HG02884 (cell line): ENCODE results near the gene ESPL1.
"Not testable (repeated sequence)": the region's sequence is repeated elsewhere in the genome, so short reads cannot be mapped to it uniquely, and the experiment has no call there.

Experiments
- ATAC-seq: cut with Tn5 transposase; IDR thresholded peaks from one replicate; pipeline ENCODE4 v1.9.1; 2021; ENCODE audit warnings: mild to moderate bottlenecking, moderate library complexity; ENCODE audit not compliant: unreplicated experiment

Gene ESPL1

GRCh38 chr12:53297106-53297505, 29.0 kb downstream of the ESPL1 start:
- not testable (repeated sequence) for ATAC-seq

- no peak for ATAC-seq
Measured at GRCh38 chr12:53298164-53298563, 30.1 kb downstream of the ESPL1 start.

DNA sequence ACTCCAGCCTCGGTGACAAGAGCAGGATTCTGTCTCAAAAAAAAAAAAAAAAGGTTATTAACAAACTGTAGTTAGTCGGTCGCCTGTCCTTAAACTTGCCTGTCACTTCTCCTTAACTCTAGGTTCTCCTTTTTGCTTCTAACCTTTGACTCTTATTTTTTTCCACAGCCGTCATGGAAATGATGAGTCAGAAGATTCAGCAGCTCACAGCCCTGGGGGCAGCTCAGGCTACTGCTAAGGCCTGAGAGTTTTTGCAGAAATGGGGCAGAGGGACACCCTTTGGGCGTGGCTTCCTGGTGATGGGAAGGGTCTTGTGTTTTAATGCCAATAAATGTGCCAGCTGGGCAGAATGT, 31.0 kb downstream of the ESPL1 start:
- no peak for ATAC-seq

GRCh38 chr12:53299454-53300180, 31.5 kb downstream of the ESPL1 start, which contains the start of gene MYG1:
Gene MYG1, plus strand, starts transcription at chr12:53299695. Its CDS starts 43 bp downstream, at chr12:53299738.
- peak; percentile 58 for ATAC-seq

DNA sequence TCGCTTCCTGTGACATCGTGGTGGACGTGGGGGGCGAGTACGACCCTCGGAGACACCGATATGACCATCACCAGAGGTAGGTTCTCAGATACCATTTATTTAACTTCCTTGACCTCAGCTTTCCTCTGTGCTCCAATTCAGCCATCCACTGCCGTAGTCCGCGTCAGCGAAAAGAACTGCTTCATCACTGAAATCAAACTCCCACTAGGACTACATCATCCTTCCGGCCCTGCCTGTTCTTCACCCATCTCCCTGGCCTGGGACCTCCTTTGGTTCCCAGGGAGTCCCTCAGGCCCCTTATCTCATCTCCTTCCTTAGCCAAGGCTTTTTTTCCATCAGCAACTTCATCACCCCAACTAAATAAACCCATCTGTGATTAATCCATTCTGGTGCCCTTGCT, 32.1 kb downstream of the ESPL1 start:
- ATAC-seq = no peak

- ATAC-seq = no peak
Measured at GRCh38 chr12:53302903-53303302, 34.8 kb downstream of the ESPL1 start.

DNA sequence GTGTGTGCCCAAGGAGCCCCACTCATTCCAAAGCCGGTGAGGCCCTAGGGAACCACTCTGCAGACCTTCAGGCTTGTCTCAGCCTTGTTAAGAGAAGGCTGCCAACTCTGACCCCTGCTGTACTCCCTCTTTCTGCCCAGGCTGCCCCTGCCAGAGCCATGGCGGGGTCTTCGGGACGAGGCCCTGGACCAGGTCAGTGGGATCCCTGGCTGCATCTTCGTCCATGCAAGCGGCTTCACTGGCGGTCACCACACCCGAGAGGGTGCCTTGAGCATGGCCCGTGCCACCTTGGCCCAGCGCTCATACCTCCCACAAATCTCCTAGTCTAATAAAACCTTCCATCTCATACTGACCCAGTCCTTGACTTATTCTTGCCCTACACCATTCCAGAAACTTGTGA, 38.7 kb downstream of the ESPL1 start:
- ATAC-seq = no peak

DNA sequence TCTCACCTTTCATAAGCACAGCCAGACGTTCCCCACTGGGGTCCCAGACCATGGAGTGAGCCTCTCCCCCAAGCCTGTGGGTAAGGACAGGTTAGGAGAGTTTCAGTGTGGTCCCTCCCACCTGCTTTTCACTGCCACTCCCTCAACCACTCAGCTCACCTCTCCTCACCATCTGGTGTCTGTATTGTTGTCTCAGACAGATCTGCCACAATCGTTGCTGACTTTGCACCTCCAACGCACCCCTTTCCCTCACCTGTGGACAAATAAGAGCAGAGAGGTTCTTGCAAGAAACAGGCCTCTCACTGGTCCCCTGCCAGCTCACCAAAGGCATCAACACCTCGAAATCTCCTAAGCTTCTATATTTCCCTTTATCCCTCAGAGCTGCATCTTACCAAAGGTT, 40.2 kb downstream of the ESPL1 start:
- ATAC-seq = no peak

GRCh38 chr12:53313996-53314395, 45.9 kb downstream of the ESPL1 start:
- no peak for ATAC-seq

DNA sequence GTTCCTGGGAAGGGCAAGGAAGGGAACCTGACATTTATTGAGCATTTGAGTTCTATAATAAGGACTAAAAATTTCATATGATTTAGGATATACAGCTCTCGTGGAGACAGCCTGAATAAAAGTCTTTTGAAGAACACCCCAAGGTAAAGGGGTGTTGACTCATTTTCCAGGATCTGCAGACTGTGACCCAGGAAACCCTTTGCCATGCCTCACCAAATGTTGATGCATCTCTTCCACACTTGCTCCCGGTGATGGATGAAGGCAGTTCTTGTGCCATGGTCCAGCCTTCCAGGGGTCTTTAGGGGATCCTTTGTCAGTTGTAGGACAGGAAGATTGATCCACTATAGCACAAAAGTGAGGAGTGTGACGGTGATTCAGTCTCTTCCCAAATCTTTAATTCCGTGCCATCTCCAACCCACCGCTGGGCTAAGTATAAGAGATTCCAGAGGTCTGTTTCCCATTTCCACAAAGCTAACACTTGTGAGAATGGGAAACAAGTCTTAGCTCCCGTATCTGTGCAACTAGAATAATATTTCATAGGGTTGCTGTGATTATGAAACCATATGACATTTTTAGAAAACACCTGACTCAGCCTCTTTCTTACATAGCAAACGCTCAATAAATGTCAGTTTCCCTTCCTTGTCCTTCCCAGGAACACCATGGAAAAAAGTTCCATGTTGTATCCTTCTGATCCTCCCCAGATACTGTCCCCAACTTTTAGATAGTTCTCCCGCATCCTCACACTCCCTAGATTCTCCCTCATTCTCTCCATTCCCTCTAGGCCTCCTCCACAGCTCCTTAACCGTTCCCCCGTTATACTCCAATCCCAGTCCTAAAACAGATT, 52.5 kb downstream of the ESPL1 start:
- ATAC-seq = no peak

- no peak for ATAC-seq
Measured at GRCh38 chr12:53324113-53324778, 56.1 kb downstream of the ESPL1 start.

GRCh38 chr12:53324779-53325510, 56.8 kb downstream of the ESPL1 start:
- ATAC-seq = peak; percentile 44

DNA sequence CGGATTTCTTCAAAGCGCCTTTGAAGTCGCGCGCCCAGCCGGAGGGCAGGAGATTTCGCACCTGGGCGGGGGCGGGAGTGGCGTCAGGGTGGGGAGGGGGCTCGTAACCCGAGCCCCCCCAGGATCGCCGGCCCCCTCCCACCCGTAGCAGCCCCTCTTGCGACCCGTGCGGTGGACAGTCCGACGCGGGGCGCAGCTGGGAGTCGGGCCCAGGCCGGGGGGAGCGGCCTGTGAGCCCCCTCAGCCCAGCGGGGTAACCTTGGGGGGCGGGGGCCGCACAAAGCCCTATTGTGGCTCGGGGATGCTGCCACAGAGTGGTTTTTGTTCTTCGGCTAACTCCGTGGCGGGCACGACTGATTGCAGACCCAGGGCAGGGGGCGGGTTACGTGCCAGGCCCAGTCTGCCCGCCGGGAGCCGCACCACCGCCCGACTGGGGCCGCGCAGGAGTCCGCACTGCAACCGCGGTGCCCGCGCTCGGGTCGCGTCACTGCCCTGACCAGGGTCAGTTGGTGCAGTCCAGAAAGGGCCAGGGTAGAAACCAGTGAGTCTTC, 57.5 kb downstream of the ESPL1 start:
- ATAC-seq = no peak

GRCh38 chr12:53326460-53327185, 58.5 kb downstream of the ESPL1 start:
- no peak for ATAC-seq

GRCh38 chr12:53327435-53328042, 59.4 kb downstream of the ESPL1 start:
- ATAC-seq = no peak

- ATAC-seq = no peak
Measured at GRCh38 chr12:53328043-53328435, 59.9 kb downstream of the ESPL1 start.

DNA sequence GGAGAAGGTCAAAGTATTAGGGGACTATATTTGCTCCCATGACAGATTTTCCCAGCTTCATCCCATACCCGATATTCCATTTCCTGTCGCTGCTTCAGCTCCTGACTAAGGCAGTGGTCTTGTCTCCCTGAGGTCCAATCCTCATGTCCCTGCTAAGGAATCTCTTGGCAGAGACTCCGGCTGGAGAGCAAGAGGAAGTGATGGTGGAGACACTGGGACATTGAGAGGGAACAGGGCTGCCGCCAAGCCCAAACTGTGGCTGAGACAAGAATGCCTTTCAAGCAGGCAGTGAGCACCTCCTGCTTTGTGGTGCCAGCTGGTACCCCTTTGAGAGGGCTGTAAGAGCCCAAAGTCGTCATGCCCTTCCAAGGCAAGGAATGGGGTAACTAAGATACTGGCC, 62.6 kb downstream of the ESPL1 start:
- ATAC-seq = no peak

DNA sequence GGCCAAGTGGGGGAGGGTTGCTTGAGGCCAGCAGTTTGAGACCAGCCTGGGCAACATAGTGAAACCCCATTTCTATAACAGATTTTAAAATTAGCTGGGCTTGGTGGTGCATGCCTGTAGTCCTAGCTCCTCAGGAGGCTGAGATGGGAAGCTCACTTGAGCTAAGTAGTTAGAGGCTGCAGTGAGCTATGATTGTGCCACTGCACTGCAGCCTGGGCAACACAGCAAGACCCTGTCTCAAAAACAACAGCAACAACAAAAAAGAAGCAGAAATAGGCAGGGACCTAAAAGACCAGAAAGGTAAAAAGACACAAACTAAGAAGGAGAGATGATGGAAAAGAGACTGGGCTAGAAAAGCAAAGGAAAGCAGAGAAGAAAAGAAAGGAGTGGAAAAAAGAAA, 64.2 kb downstream of the ESPL1 start:
- not testable (repeated sequence) for ATAC-seq

DNA sequence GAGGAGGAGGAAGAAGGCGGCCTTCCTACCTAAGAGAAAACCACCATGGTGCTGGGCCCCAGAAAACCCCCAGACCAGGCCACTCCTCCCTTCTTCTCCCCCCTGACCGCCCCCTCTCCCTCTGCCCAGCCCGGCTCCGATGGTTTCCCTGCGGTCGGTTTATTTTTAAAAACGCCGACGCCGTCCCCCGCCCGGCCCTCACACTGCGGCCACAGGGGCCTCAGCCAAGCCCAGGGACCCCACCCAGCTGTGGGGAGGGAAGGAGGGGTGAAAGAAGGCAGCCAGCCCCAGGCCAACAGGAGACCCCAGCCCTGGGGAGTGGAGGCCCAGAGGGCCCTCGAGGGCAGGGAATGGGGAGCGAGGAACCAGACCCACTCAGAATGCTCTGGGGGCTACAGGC, 64.6 kb downstream of the ESPL1 start:
- no peak for ATAC-seq

- no peak for ATAC-seq
Measured at GRCh38 chr12:53333289-53333688, 65.2 kb downstream of the ESPL1 start.
